COLO829 (cell line): ENCODE results near the gene ITPK1.

Experiments used
- DNase-seq: peaks from one replicate; pipeline ENCODE4 v3.0.0; 2012; ENCODE audit warnings: low spot score

ITPK1 gene

DNA sequence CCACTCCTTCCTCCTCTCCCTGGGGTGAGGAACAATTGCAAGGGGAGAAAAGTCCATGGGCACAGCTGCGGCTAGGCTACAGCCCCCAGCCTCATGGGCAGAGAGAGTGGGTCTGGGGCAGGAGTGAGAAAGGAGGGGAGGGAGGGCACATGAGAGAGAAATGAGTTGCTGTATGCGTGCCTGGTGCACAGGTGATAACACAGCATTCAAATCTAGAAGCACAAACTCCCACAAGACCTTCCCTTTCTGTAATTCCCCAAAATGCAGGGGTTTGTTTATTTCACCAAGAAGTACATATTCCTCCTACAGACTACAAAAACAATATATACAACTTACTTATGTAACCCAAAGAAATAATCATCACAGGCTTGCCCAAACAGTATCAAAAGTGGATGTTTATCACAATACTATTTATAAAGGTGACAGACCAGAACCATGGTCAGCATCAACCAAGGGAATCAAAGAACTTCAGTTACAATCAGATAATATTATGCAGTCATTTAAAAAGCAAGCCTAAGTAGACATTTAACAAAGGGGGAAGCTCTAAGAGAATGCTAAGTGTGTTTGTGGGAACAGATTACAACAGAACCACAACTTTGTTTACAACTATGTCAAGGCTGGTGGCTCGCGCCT is 54.2 kb downstream of the ITPK1 start:
- no peak for DNase-seq

DNA sequence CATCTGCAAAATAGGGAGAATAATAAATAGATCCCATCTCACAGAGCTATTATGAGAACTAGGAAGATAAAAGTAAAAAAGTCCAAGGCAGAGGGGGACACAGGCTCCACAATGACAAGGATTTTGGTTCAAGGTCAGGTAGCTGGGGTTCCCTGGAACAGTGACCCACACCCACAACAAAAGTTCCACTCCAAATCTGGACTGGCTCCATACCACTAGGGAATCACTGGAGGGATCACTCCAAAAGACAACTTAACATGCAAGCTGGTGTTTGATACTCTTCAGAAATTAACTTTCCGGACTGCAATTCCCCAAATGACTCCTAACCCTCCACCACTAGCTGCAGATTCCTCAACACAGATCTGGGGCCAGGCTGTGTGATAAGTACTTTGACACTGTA is 54.9 kb downstream of the ITPK1 start:
- no peak for DNase-seq

DNA sequence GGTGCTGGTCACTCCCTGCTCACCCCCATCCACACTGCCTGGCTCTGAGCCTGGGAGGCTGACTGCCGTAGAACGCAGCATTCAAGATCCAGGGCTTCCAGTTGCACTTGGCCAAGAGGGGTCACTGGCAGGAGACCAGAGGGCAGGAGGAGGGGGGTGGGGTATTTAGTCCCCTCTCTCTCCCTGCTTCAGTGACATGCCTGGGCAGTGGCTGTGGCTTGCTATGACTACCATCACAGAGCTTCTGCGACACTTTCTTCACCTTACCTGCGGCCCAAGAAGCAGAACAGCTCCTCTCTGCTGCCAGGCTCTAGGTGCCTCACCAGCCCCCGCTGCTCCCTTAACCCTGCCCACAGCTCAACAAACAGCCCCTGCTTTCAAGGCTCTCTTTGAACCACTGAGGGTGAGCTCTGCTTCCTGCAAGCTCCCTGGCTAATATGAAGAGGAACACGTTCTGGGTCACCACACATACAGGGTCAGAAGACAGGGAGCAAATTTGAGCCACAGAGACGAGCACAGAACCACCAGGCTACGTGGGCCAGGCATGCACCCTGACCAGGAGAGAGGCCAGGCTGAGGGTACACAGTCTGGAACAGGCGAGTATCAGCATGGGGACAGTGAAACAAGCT is 55.7 kb downstream of the ITPK1 start:
- DNase-seq, result no peak

DNA sequence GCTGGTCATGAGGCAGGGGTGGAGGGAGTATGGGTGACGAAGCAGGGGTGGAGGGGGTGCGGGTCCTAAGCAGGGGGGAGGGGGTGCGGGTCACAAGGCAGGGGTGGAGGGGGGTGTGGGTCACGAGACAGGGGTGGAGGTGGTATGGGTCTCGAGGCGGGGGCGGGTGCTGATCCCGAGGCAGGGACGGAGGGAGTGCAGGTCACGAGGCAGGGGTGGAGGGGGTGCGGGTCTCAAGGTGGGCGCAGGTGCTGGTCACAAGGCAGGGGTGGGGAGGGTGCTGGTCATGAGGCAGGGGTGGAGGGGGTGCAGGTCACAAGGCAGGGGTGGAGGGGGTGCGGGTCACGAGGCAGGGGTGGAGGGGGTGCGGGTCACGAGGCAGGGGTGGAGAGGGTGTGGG is 56.5 kb downstream of the ITPK1 start:
- no peak for DNase-seq

DNA sequence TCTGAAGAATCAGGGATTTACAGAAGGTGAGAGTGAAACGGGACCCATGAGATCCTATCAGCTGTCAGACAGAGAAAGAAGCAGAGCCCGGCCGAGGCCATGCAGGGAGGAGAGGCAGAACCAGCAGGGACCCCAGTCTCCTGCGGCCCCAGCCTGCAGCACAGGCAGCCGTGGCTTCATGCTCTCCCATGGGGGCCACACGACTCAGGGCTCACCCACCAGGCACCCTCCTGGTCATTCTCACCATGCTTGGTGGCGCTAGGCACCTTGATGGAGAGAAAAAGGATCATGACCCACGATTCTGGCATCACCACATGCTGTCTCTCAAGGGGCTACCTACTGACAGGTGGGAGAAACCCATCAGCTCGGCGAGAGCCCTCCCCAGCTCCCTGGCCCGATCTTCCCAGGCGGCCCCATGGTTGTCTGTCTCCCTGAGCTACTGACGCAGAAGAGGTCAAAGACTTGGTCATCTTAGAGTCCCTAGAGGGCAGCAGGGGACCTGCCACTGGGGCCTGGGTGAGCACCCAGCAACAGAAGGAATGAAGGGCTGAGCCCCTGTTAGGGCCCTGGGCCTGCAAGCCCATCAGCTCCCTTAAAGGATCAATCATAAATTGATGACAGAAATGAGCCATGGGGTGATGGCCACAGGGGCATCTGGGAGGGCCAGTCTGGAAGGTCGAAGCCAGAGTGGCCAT is 58.0 kb downstream of the ITPK1 start:
- no peak for DNase-seq

DNA sequence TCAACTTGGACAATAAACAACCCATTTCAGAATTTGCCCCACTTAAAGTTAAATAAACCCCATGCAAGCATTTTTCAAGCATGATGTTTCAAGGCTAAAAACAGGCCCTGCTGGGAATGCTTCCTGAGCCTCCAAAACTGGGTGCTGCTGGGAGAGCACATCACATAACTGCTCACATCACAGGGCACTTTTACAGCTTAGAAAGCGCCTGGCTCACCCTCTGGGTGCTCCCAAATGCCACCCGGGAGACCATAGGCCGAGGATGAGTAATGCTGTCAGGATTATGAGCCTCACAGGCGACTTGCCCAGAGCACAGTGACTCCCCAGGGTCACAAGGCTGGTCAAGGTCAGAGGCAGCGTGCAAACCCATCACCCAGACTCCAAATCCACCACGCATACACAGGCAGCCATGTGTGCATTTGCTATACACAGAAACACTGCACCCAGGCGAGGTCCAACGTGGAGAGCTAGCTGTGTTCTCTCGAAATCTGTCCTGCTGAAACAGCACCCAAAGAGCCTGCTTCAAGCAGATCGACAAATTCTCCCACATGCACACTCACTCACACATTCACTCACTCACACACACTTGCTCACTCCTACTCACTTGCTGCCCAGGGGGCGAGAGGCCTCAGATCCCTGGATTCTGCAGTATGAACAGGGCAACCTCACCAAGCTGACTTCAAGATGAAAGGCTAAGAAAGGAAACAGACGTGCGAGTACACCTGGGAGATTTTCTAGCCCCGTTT is 58.7 kb downstream of the ITPK1 start:
- no peak for DNase-seq

DNA sequence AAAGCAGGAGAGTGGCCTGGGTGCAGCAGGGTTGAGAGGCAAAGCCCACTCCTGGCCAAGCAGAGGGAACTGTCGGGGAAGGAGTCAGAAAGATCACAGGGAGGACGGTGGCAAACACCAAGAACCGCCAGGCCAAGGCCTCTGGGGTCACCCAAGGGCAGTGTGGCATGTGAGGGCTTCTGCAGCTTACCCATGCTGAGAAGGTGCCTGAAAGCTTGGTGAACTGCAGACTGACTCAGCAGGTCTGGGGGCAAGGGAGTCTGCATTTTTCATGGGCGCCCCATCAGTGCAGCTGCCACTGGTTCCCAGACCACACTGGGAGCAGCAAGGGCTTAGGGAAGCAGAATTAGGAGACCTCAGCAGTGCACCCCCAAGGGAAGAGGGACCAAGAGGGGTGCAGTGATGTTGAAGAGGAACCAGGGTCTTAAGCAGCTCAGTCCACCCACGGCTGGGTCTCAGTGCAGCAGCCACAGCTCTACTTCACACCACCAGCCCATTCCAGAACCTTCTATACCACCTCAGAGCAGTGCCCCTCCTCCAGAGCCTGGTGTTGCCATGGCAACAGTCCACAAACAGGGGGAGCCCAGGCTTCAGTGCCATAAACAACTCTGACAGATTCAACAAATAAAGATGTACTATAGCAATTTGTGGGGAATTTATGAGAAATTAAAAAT is 59.4 kb downstream of the ITPK1 start:
- DNase-seq, result no peak

DNA sequence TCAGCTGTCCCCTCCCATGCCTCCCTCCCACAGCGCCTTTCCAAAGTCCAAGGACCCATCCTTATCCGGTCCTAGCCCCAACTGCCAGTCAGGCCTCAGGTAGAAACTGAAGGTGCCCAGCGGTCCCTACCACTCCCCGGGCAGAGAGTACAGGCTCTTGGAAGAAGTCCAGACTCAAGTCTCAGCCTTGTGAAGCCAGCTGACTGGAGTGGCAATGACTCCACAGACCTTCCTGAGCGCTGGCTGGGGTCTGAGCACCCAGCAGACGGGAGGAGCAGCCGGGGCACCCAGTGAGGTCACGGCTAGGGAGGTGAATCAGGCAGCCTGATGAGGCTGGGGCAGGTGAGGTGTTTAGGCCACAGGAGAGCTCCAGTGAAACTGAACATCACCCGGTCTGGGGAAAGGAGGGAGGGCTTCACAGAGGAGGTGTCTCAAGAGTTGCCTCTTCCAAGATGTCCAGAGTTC is 60.0 kb downstream of the ITPK1 start:
- DNase-seq, result no peak

DNA sequence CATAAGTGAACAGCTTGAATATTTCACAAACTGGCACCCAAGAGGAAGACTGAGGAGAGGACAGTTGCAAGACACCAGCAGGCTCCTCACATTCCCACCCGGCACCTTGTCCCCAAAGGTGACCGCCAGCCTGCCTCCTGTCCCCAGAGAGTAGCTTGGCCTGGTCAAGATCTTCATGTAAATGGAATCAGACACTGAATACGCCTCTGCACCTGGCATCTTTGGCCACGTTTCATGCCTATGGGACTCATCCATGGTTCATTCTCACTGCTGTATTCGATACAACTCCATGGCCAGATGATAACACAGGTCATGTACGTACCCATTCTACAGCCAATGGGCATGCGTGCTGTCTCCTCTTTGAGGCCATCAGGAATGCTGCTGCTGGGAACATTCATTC is 60.8 kb downstream of the ITPK1 start:
- no peak for DNase-seq

DNA sequence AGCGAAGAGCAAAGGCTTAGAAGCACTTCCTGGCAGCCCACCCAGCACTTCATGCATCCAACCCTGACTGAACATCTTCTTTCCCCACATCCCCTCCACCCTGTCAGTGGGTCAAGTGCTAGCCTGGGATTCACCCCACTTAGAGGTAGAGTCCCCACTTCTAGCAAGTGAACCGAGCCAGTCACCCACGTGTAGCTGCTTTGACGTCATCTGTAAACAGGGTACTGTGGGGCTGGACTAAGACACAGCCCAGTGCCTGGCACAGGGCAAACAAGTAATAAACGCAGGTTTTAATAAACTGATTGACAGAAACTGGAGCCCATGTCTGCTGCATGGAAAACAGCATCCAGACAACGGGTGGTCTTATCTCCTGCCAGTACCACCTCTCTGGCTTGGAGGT is 61.7 kb downstream of the ITPK1 start:
- no peak for DNase-seq

DNA sequence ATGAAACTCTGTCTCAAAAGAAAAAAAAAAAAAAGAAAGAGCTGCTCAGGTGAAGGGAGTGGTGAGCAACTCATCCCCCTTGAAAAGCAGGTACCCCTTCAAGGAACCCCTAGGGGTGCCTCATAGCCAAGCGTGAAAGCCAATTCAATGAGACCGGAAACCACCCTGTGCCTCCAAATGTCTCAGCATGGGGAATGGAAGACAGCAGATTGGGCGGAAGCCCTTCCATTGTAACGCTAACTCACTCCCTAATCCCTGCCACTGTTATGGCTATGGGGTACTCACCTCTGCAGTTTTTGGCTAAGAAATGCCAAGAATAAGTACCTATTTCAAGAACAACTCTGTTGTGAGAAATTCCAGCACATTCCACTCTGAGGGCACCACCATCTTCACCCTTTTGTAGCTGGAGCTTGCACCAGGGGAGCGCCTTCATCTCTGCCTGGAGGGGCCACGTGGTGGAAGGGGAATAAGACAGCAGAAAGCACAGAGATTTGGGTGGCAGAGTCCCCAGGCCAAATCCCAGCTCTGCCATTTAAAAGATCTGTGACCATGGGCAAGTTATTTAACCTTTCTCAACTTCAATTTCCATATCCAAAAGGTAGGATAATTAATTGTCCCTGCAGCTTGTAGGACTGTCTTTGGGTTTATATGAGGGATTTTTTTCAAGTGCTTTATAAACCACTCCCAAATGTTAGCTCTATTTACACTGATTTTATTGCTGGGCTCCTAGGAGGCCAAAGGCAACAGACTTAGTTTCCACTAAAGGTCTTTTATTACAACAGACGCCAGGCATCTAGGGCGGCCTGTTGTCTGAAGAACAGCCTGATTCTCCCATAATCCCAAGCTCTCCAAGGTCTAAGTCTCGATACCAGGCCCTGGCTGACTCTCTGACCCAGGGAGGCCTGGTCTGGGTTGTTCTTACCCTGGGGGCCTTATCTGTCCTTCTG is 63.9 kb downstream of the ITPK1 start:
- no peak for DNase-seq

DNA sequence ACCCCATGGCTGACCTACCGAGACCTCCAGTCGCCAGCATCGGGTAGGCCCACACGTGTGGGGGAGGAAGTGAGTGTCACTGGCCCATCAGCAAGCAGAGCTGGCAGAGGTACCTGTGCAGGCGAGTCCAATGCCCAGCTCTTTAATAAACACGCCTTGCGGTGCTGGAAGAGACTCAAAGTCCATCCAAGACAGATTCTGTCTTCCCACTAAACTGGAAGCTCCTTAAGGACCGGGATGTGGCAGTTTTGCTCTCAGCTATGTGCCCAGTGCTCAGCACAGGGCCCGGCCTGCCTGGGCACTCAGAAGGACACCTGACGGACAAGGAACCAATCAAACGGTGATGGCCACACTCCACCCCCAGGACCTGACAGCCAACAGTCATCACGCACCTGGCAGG is 65.0 kb downstream of the ITPK1 start:
- no peak for DNase-seq

DNA sequence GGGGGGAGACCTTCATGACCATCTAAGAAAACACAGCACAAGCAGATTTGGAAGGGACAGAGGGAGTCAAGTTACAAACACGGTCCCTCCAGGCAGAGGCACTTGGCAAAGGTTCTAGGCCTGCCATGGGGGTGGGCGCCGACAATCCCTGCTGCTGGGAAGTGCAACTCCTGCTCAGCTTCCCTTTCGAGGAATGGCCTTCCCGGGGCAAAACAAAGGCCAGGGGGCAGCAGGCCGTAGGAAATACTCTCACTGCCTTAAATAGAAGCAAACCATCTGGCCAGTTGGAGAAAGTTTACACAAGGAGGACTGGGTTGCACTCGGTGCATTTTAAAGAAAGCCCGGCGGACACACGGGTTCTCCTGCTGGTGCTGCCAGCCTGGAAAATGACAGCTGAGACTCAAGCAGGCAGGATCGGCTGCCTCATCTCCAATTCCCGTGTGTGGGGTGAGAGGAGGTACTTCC is 65.8 kb downstream of the ITPK1 start:
- no peak for DNase-seq

DNA sequence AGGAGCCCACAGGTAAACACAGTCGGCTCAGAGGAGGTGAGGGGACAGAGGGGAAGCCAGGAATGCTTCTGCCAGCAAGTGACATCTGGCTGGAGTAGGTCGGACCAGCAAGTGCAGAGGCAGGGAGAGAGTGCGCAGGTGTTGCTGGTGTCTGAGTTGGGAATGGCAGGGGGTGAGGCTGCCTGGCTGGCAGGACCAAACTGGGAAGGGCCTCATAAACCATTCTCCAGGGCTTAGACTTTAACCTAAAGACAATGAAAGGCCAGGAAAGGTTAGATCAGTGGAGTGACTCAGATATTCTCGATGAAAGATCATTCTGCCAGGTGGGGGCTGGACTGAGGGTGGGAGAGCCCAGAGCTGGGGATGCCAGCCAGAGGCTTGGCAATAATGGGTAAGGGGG is 66.4 kb downstream of the ITPK1 start:
- no peak for DNase-seq

DNA sequence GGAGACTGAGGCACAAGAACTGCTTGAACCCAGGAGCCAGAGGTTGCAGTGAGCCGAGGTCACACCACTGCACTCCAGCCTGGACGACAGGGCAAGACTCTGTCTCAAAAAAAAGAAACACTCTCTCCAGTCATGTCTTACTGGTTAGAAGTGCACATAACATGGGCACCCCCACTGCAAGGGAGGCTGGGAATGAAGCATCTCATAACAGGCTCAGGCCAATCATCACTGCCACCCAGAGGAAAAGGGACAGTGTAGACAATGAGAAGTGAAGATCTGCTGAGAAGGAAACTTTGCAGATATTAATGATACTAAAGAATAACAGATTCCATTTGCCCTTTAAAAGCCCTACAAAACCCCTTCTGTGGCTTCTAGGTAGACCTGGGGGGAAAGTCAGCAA is 66.9 kb downstream of the ITPK1 start:
- DNase-seq, result no peak

DNA sequence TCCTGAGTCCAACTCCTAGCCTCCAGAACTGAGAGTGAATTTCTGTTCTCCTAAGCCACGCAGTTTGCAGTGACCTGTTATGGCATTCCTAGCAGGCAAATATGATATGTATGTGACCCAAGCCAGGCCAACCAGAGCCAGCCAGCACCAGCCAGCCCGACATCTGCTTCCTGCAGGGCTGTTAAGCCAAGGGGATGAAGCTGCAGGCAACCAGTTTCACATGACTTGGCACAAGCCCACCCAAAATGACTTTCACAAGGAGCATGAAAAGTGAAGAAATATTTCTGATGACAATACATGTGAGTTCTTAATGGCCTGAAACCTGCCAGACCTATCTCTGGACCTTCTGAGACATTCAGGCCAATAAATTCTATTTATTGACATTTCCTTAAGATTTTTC is 68.1 kb downstream of the ITPK1 start:
- DNase-seq, result no peak

DNA sequence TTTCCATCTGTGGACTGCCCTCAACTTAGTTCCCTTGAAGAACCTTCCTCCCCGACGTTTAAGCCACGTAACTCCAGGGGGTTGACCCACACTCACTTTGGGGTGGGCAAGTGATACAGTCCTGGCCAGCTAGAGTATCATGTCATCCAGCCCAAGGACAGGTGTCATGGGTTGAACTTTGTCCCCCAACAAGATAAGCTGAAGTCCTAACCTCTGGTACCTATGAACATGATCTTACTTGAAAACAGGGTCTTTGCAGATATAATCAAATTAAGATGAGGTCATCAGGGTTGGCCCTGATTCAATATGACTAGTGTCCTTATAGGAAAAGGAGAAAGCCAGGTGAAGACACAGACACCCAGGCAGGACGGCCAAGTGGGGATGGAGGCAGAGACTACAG is 68.6 kb downstream of the ITPK1 start:
- no peak for DNase-seq

DNA sequence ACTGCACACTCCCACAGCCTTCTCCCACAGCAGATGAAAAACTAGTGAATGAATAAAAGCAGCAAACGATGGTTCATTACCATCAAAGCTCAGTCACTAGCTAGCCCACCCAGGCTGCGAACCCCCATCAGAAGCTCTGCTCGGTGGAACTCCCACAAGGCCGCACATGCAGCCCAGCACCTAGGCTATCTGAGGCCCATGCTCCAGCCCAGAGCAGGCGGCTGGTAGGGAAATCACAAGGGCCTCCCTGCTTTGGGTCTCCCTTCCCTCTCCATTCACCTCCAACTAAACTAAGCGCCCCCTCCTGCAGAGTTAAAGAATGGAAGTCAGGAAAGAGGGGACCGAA is 69.0 kb downstream of the ITPK1 start:
- no peak for DNase-seq

DNA sequence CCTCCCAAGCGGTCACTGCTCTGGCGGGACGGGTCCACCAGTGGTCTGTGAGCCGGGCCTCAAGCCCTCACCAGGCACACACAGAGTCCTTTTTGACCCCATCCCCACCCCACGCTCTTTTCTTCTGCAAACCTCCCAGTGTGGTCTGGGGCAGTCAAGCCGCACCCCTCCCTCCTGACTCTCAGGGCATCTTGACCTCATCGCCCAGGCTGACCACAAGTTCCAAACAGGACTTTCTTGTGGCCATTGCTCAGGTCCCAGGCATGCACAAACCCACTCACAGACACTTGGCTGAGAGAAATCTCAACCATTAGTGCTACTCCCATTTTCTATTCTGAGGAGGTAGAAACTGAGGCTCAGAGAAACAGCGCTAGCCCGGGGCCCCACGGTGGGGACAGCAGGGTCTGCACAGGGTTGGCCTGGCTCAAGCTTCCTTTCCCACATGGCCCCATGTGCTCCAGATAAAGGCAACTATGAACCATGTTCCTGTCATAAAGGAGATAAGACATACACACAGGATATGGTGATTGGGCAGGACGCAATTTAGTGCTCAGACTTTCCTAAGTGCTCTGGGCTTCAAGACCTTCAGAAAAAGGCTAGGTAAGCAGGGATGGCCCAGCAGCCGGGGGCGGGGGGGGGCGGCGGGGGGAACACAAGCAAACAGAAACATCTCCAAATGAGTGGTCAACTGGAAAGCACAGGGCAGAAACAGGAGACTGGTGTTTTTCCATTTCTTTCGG is 69.6 kb downstream of the ITPK1 start:
- no peak for DNase-seq

DNA sequence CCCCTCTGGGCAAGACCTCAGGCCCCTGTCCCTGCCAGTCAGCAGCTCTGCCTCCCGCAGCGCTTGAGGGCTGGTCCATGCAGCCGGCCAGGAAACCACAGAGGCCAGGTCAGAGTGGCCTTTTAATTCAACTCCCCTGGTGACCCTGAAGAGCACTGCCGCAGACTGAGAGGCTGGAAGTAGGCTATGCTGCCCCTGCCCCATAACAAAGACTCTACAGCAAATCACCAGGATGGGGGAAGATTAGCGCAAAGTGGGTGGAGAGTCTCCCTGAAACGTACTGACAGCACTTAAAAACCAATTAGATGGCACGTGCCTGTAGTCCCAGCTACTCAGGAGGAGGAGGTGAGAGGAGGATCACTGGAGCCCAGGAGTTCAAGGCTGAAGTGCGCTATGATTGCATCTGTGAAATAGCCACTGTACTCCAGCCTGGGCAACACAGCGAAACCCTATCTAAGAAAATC is 70.5 kb downstream of the ITPK1 start:
- no peak for DNase-seq
